Measurements from ENCODE around the gene PTPRJ.

- TF ChIP-seq CTCF (IDR thresholded peaks at IDR 0.05) (no peak), POLR2A (IDR thresholded peaks at IDR 0.05) (no peak)
Observed at GRCh38 chr11:48123934-48124755, 143.8 kb downstream of the PTPRJ start.

Data from right lobe of liver (tissue), 4 donors.